Brain microvascular endothelial cell (primary cell): Measurements from ENCODE around the gene PXK.

Source experiments
- DNase-seq: peaks from one replicate; pipeline ENCODE4 v3.0.0-alpha.2; 2020
- H3K27ac ChIP-seq: fragments of 250-450 bp; sonication (Bioruptor Pico); 2 replicates; pipeline ENCODE4 v1.5.1; 2020; ENCODE audit warnings: mild to moderate bottlenecking, moderate library complexity
- H3K27me3 ChIP-seq: fragments of 250-450 bp; sonication (Bioruptor Pico); replicated peaks from 2 replicates; pipeline ENCODE4 v1.5.1; 2020; ENCODE audit warnings: mild to moderate bottlenecking
- H3K36me3 ChIP-seq: fragments of 250-450 bp; sonication (Bioruptor Pico); replicated peaks from 2 replicates; pipeline ENCODE4 v1.5.1; 2020; ENCODE audit warnings: mild to moderate bottlenecking
- H3K4me3 ChIP-seq: 2 replicates; pipeline ENCODE4 v1.5.1; 2011; ENCODE audit warnings: low read depth, mild to moderate bottlenecking, control low read depth, low read length, moderate library complexity
- CTCF ChIP-seq: IDR thresholded peaks from 2 replicates; pipeline ENCODE4 v1.5.1; 2011; ENCODE audit warnings: low read depth, mild to moderate bottlenecking, moderate library complexity, low read length, control low read depth, inconsistent platforms; ENCODE audit errors: missing control alignments
- in situ Hi-C: cut with HindIII; loops from 2 replicates; pipeline ENCODE4 v1.10.0; 2017; ENCODE audit warnings: low sequenced_read_pairs, low pct_ligation_motif_present

The PXK gene

GRCh38 chr3:58359621-58360020 lies 26.9 kb downstream of the PXK start:
- Histone ChIP-seq H3K27me3 (no peaks in the 10 kb centered on the region), H3K27ac (no peak overlapping the region), H3K4me3 (no peak overlapping the region), H3K36me3 (no peaks in the 10 kb centered on the region)
- in situ Hi-C loops, result no loop called here
- DNase-seq, result no peak
- TF ChIP-seq CTCF, result no peak

GRCh38 chr3:58361866-58362265 lies 29.2 kb downstream of the PXK start:
- DNase-seq, result no peak
- no peak for TF ChIP-seq CTCF
- H3K27me3 ChIP-seq, result no peaks in the 10 kb centered on the region
- in situ Hi-C loops, result no loop called here
- H3K27ac ChIP-seq, result no peak overlapping the region
- no peak overlapping the region for H3K4me3 ChIP-seq
- no peaks in the 10 kb centered on the region for H3K36me3 ChIP-seq

GRCh38 chr3:58366699-58367098 lies 34.0 kb downstream of the PXK start:
- no peak overlapping the region for H3K27ac ChIP-seq
- no peaks in the 10 kb centered on the region for H3K36me3 ChIP-seq
- no peak for TF ChIP-seq CTCF
- peak; percentile 6 for DNase-seq
- H3K27me3 ChIP-seq, result no peaks in the 10 kb centered on the region
- no peak overlapping the region for H3K4me3 ChIP-seq
- in situ Hi-C loops, result no loop called here

- Histone ChIP-seq H3K36me3 (no peaks in the 10 kb centered on the region), H3K27me3 (no peaks in the 10 kb centered on the region), H3K4me3 (no peak overlapping the region), H3K27ac (no peak overlapping the region)
- no peak for TF ChIP-seq CTCF
- no peak for DNase-seq
- in situ Hi-C loops, result no loop called here
Observed at GRCh38 chr3:58369038-58369437, 36.3 kb downstream of the PXK start.

- TF ChIP-seq CTCF, result no peak
- no peaks in the 10 kb centered on the region for H3K36me3 ChIP-seq
- no peak overlapping the region for H3K27ac ChIP-seq
- DNase-seq, result no peak
- H3K4me3 ChIP-seq, result no peak overlapping the region
- in situ Hi-C loops, result no loop called here
- no peaks in the 10 kb centered on the region for H3K27me3 ChIP-seq
Observed at GRCh38 chr3:58369876-58370275, 37.2 kb downstream of the PXK start.

- DNase-seq, result no peak
- H3K27ac ChIP-seq, result no peak overlapping the region
- no peaks in the 10 kb centered on the region for H3K36me3 ChIP-seq
- no peak for TF ChIP-seq CTCF
- in situ Hi-C loops, result no loop called here
- H3K27me3 ChIP-seq, result no peaks in the 10 kb centered on the region
- H3K4me3 ChIP-seq, result no peak overlapping the region
Observed at GRCh38 chr3:58370407-58370806, 37.7 kb downstream of the PXK start.
